Measurements from ENCODE around the gene RIPK4. TPM values are rescaled to one million over a fixed set of nuclear protein-coding genes. Genes with fewer than 3 reads are reported as not detected.

Gene RIPK4
- total and polyA plus RNA-seq, 8 donors, result 5.8 to 10.5 (median 8.5) TPM

DNA sequence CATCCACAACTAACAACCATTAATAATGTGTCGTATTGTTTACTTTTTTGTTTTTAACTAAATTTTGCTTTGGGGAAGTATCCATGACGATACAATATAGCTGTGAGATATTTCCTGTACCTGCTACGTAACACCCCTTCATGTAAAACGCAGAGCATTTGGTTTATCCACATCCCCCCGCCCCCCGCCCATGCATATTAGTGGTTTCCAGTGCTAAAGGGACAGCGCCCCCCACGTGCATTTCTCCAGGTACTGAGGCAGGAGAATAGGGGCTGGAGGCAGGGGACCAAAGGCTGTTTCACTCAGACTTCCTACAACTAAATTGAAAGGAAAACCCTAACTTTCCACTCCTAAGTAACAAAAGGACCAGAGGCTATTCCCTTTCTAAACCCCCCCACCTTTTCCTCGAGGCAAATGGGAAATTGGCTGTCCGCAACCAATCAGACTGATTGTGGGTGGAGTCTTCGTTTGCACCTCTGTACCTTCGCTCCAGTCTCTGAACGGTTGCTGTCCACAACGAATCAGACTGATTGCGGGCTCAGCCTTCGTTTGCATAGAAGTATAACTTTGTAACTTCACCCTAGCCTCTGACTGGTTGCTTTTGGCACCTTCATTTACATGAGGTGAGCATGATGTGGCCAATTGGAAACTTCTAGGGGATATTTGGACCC is 12.2 kb upstream of the RIPK4 start:
- Histone ChIP-seq H3K9me3 (no peaks in the 10 kb centered on the region), H3K27ac (no peak overlapping the region), H3K4me1 (peaks cover 5 to 13% of the 10 kb centered on the region in 2 donors), H3K27me3 (peaks cover 13 to 84% of the 10 kb centered on the region in 2 donors), H3K4me3 (no peak overlapping the region), H3K36me3 (no peaks in the 10 kb centered on the region)
- TF ChIP-seq, protein P1, sequence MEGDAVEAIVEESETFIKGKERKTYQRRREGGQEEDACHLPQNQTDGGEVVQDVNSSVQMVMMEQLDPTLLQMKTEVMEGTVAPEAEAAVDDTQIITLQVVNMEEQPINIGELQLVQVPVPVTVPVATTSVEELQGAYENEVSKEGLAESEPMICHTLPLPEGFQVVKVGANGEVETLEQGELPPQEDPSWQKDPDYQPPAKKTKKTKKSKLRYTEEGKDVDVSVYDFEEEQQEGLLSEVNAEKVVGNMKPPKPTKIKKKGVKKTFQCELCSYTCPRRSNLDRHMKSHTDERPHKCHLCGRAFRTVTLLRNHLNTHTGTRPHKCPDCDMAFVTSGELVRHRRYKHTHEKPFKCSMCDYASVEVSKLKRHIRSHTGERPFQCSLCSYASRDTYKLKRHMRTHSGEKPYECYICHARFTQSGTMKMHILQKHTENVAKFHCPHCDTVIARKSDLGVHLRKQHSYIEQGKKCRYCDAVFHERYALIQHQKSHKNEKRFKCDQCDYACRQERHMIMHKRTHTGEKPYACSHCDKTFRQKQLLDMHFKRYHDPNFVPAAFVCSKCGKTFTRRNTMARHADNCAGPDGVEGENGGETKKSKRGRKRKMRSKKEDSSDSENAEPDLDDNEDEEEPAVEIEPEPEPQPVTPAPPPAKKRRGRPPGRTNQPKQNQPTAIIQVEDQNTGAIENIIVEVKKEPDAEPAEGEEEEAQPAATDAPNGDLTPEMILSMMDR (IDR thresholded peaks at IDR 0.05), result no peak
- ATAC-seq (peak; percentile 70), DNase-seq (no peak)
- intact Hi-C loops (cut with DNase I), result loop anchor here in 1 of 2 donors (5.0 kb wide), 1 partner anchor 167 kb away; no protein-coding TSS in a partner anchor

DNA sequence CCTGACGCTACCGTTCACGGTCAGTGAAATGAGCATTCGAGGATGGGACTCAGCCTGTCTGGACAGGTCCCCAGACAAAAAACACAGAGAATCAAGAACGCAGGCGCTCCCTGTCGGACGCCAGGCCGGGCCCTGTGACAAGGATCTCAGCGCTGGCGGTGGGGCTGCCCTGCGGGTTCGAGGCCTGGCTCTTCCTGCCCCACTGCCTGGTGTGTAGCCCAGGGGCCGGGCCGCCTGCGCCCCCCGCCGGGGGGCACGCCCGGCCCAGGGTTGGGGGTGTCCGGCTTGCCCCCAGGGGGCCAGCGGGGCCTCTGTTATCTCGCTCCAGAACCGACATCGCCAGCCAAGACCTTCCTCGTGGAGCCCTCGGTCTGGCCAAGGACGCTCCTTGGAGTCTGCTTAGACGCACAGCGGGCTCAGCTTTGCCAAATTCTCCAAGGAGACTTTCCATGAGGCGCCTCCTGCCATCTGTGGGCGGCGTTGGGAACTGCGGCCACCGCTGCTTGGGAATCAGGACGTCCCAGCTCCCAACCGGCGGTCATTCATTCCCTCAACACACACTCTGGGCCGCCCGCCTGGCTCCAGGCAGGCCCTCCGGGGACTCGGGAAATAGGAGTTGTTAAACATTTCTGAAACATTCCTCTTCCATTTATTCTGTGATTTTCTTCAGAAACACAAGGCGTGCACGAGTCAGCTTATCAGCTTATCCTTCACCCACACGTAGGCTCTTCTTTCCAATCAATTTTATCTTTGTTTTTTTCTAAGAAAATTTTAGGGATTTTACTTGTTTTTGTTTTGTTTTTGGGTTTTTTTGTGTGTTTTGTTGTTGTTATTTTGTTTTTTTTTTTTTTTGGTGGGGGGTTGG is 11.3 kb upstream of the RIPK4 start:
- intact Hi-C loops (cut with DNase I), result loop anchor here in 1 of 2 donors (5.0 kb wide), 1 partner anchor 166 kb away; no protein-coding TSS in a partner anchor
- Histone ChIP-seq H3K27me3 (peaks cover 13 to 83% of the 10 kb centered on the region in 2 donors), H3K9me3 (no peaks in the 10 kb centered on the region), H3K4me3 (no peak overlapping the region), H3K4me1 (peaks cover 5 to 13% of the 10 kb centered on the region in 2 donors), H3K36me3 (no peaks in the 10 kb centered on the region), H3K27ac (no peak overlapping the region)
- DNase-seq, result peak; percentile 77 to 89 (median 86)
- TF ChIP-seq, protein P1 (IDR thresholded peaks at IDR 0.05), result peak; percentile 89 to 92
- peak; percentile 95 for ATAC-seq

DNA sequence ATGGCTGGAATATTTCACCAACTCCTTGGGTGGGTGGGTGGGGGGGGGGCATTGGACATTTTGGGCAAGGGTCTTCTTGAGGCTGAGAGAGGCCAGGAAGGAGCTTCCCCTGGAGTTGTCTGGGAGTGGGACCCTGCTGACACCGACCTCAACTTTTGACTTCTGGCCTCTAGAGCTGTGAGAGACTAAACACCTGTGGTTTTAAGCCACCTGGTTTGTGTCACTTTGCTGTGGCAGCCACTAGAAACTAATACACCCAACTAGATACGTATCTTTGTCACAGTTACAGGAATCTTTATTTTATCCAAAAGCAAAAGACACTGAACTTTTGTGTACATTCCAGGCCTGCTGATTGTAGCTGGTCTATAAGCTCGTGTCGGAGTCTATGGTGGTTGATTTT is 9.9 kb upstream of the RIPK4 start:
- DNase-seq, result no peak
- no peak for ATAC-seq
- intact Hi-C loops (cut with DNase I), result loop anchor here in 1 of 2 donors (5.0 kb wide), 1 partner anchor 164 kb away; no protein-coding TSS in a partner anchor
- Histone ChIP-seq H3K27me3 (peaks cover 13 to 82% of the 10 kb centered on the region in 2 donors), H3K4me1 (peaks cover 5 to 13% of the 10 kb centered on the region in 2 donors), H3K27ac (no peak overlapping the region), H3K36me3 (no peaks in the 10 kb centered on the region), H3K9me3 (no peaks in the 10 kb centered on the region), H3K4me3 (no peak overlapping the region)
- TF ChIP-seq, protein P1 (IDR thresholded peaks at IDR 0.05), result no peak

DNA sequence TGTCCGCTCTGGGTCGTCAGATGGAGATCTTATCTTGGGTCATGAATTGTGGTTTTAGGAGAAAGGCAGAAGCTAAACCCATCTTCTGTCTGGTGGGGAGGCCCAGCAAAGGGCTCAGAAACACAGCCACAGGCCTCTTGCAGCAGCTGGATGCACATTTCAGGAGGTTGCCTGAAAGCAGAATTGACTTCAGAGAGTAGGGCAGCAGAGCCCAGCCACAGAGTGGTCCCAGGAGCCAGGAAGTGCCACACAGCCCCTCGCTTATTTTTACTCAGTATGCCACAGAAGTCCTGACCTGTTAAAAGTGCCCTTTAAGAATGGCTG is 8.3 kb upstream of the RIPK4 start:
- no peak for ATAC-seq
- Histone ChIP-seq H3K4me3 (no peak overlapping the region), H3K9me3 (no peaks in the 10 kb centered on the region), H3K27me3 (peaks cover 8 to 81% of the 10 kb centered on the region in 2 donors), H3K4me1 (peaks cover 5 to 13% of the 10 kb centered on the region in 2 donors), H3K36me3 (no peaks in the 10 kb centered on the region), H3K27ac (no peak overlapping the region)
- TF ChIP-seq, protein P1 (IDR thresholded peaks at IDR 0.05), result no peak
- intact Hi-C loops (cut with DNase I), result loop anchor here in 1 of 2 donors (5.0 kb wide), 1 partner anchor 163 kb away; no protein-coding TSS in a partner anchor
- DNase-seq, result no peak
